Measurements from ENCODE around the gene ALOX5AP.

DNA sequence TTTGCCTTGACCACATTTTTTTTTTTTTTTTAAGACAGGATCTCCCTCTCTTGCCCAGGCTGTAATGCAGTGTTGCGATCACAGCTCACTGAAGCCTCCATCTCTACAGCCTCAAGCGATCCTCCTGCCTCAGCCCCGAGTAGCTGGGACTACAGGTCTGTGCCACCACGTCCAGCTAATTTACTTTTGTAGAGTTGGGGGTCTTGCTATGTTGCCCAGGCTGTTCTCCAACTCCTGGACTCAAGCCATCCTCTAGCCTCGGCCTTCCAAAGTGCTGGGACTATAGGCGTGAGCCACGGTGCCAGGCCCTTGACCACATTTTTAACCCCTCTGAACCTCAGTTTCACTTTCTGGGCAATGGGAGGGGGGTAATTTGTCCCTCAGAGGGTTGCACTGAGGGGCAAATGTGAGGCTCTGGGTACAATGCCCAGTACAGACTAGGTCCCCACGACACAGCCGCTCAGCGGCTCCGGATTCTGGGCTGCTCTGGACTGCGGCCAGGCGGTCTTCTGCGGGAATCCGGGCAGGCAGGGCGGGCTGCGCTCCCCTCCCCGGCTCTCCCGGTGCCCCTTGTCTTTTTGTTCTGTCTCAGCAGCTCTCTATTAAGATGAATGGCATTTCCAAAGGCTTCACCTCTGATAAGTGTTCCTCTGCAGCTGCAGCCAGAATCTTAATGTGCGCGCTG lies 3.8 kb upstream of the ALOX5AP start:
- TF ChIP-seq CTCF (IDR thresholded peaks at IDR 0.05) (no peak), POLR2AphosphoS5 (IDR thresholded peaks at IDR 0.05) (no peak), EP300 (IDR thresholded peaks at IDR 0.05) (no peak)
